AG04449 (cell line): ENCODE results near the gene SLC22A3.
"Not testable (repeated sequence)": the region's sequence is repeated elsewhere in the genome, so short reads cannot be mapped to it uniquely, and the experiment has no call there.

Experiments
- CTCF ChIA-PET: fragments of 350-600 bp; formaldehyde crosslinking; extraction: SDS; loops from one replicate; lab custom pipeline; 2021; ENCODE audit warnings: antibody characterized with exemption; lab: Yijun Ruan, JAX
- POLR2A ChIA-PET: fragments of 400-600, 350-600 bp; formaldehyde crosslinking; extraction: SDS; loops from one replicate; lab custom pipeline; 2020; ENCODE audit warnings: antibody characterized with exemption, inconsistent platforms; lab: Yijun Ruan, JAX
- DNase-seq: peaks from one replicate; pipeline ENCODE4 v3.0.0-alpha.2; 2010; ENCODE audit warnings: low read depth, low spot score
- H3K4me3 ChIP-seq: 2 replicates; pipeline ENCODE4 v1.5.1; 2011; ENCODE audit warnings: low read depth, mild to moderate bottlenecking, control low read depth, low read length
- CTCF ChIP-seq: IDR thresholded peaks from one replicate; pipeline ENCODE4 v1.5.1; 2011; ENCODE audit warnings: mild to moderate bottlenecking, moderate library complexity, low read length, control low read depth, inconsistent platforms; ENCODE audit not compliant: insufficient read depth; ENCODE audit errors: missing control alignments

The SLC22A3 gene

GRCh38 chr6:160363016-160363996, 15.1 kb downstream of the SLC22A3 start:
- ChIA-PET POLR2A (no interaction called here), CTCF (no interaction called here)
- TF ChIP-seq CTCF = no peak
- DNase-seq = no peak
- H3K4me3 ChIP-seq = no peak overlapping the region

GRCh38 chr6:160365117-160365516, 16.9 kb downstream of the SLC22A3 start:
- no peak for TF ChIP-seq CTCF
- no peak for DNase-seq
- CTCF ChIA-PET = no interaction called here
- POLR2A ChIA-PET = no interaction called here
- H3K4me3 ChIP-seq = no peak overlapping the region

GRCh38 chr6:160367798-160368547, 19.8 kb downstream of the SLC22A3 start:
- ChIA-PET CTCF (no interaction called here), POLR2A (no interaction called here)
- no peak overlapping the region for H3K4me3 ChIP-seq
- no peak for DNase-seq
- TF ChIP-seq CTCF = no peak

- ChIA-PET CTCF (no interaction called here), POLR2A (no interaction called here)
- no peak for TF ChIP-seq CTCF
- DNase-seq = no peak
- H3K4me3 ChIP-seq = no peak overlapping the region
These were observed 20.5 kb downstream of the SLC22A3 start for GRCh38 chr6:160368670-160369069.

GRCh38 chr6:160373601-160374000, 25.4 kb downstream of the SLC22A3 start:
- H3K4me3 ChIP-seq, DNase-seq, POLR2A ChIA-PET, CTCF ChIA-PET: not testable (repeated sequence)

- TF ChIP-seq CTCF = no peak
- no peak for DNase-seq
- H3K4me3 ChIP-seq = no peak overlapping the region
- ChIA-PET POLR2A (no interaction called here), CTCF (no interaction called here)
These were observed 26.8 kb downstream of the SLC22A3 start for GRCh38 chr6:160374836-160375560.
